GM19099 (cell line): ENCODE results near the gene RAF1.

Experiments
- POLR2A ChIP-seq: IDR thresholded peaks from 3 replicates; pipeline ENCODE4 v1.6.1; 2011; ENCODE audit warnings: low read depth; ENCODE audit not compliant: insufficient read length; ENCODE audit errors: extremely low read depth

Gene RAF1

DNA sequence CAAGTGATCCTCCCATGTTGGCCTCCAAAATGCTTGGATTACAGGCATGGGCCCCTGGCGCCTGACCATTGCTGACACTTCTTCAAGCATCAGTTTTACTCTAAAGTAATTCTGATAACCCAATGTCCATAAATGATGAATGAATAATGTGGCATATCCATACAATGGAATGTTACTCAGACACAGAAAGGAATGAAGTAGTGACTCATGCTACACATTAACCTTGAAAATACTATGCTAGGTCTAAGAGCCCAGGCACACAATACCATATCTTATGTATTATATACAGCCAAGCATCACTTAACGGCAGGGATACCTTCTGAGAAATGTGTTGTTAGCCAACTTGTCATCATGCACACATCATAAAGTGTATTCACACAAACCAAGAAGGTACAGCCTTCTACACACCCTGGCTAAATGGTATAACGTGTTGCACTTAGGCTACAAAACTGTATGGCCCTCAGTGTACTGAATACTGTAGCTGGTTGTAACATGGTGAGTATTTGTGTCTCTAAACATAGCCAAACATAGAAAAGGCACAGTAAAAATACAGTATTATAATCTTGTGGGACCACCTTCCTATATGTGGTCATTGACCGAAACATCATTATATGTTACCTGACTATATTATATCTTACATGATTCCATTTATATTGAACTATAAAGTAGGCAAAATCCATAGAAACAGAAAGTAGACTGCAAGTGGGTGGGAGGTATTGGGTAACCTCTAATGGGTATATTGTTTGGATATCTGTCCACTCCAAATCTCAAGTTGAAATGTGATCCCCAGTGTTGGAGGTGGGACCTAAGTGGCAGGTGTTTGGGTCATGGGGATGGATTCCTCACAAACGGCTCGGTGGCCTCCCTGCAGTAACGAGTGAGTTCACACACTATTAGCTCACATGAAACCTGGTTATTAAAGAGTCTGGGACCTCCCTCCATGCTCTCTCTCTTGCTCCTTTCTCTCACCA lies 75.6 kb downstream of the RAF1 start:
- TF ChIP-seq POLR2A = no peak

- no peak for TF ChIP-seq POLR2A
These were observed 77.5 kb downstream of the RAF1 start for GRCh38 chr3:12586403-12586802.

GRCh38 chr3:12585970-12586369 lies 77.9 kb downstream of the RAF1 start:
- TF ChIP-seq POLR2A = no peak

DNA sequence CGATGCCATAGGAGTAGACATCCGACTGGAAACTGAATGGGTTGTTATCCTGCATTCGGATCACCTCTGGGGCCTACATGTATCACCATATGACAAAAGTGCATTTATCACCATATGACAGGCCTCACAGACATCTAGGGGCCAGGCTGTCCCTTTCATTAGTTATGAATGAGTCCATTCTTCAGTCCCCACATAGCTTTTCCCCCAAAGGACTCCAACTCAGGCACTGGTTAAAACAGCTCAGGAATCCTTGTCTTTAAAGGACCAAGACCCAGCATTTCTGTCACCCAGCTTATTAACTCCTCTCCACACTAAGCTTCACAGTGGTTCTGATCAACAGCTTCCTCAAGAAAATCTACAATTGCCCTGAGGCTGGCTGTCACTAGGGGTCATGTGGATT lies 78.7 kb downstream of the RAF1 start:
- no peak for TF ChIP-seq POLR2A

DNA sequence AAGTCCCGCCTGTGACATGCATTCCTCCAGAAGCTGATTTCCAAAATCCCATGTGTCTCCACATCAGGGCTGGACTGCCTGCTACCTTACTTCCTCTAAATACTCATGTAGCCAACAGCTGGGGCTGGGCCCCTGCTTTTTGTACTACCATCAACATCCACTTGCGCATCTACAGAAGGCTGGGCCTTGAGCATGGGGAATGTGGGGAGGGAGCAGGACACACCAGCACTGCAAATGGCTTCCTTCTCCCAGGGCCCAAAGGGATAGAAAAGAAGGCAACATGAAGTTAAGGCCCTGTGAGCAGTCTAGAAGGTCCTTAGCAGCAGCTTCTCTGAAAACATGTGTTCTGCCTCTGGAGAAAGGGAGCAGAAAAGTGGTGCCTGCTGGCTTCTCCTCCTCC lies 79.8 kb downstream of the RAF1 start:
- no peak for TF ChIP-seq POLR2A

- no peak for TF ChIP-seq POLR2A
These were observed 80.6 kb downstream of the RAF1 start for GRCh38 chr3:12583280-12583679.

DNA sequence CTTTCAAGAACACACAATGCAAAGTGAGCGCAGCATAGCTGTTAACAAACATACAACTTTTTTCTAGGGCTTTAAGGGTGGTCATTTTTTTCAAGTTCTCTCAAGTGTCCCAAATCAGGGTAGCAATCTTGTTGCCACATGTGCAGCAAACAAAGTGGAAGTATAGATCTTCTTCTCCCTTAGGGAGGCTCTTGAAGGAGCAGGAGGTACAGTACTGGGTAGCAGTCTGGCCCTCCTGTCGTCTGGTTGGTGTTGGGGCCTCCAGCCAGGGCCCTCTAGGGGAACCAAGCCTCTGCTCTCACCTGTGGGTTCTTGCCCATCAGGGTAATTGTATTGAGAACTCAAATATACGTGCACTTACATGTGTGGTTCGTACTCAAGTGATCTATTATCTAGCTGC lies 81.2 kb downstream of the RAF1 start:
- no peak for TF ChIP-seq POLR2A

DNA sequence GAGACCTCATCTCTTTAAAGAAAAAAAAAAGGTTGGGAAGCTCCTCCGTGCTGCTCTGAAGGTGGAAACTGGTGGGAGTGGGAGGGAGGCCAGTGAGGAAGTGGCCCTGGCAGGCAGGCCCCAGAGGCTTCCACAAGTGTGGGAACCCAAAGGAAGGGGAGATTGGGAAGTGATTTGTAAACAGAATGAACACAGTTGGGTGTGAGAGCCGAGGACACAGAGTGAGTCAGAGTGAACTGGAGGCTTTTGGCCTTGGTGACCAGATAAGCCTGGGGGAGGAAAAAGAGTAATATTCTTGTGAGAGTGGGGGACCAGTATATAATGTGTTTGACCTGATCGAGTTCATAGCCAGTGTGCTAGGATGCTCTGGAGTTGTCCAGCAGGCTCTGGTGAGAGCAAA lies 84.0 kb downstream of the RAF1 start:
- no peak for TF ChIP-seq POLR2A

DNA sequence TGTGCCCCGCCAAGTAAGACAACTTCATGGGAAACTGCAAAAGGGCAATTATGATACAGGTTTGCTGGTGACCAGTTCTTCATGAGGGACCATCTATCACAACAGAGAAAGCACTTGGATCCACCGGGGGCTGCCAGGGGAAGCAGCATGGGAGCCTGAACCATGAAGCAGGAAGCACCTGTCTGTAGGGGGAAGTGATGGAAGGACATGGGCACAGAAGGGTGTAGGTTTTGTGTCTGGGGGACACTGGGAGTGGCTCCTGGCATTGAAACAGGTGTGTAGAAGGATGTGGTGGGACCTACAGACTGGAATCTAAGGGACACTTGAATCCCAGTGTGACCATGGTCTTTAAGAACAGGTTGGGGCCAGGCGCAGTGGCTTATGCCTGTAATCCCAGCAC lies 84.5 kb downstream of the RAF1 start:
- no peak for TF ChIP-seq POLR2A

DNA sequence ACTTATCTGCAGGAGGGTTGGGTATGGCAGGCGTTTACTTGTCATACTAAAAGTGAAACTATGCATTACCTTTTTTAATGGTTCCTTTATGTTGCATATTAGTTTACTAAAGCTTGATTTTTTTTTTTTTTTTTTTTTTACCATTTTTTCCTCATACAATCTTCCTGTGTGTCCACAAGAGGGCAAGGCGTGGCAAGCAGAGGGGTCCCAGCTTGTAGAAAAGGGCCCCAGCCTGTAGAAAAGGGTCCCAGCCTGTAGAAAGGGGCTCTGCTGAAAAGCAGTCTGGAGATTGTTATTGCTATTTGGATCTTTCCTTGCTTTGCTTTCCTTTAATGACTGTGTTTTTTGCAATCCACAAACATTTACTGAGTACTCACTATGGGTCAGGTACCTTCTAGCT lies 85.2 kb downstream of the RAF1 start:
- TF ChIP-seq POLR2A = no peak

DNA sequence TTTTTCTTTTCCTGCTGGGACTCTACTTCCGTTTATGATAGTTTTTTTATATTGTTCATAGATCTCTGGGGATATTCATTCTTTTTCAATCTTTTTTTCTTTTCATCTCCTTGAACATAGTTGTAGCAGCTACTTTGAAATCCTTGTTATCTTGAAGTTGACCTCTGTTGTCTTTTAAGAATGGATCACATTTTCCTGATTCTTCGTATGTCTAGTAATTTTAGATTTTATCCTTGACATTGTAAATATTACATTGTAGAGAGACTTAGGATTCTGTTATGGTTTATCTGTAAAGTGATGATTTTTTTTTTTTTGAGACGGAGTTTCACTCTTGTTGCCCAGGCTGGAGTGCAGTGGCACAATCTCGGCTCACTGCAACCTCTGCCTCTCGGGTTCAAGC lies 86.5 kb downstream of the RAF1 start:
- no peak for TF ChIP-seq POLR2A

DNA sequence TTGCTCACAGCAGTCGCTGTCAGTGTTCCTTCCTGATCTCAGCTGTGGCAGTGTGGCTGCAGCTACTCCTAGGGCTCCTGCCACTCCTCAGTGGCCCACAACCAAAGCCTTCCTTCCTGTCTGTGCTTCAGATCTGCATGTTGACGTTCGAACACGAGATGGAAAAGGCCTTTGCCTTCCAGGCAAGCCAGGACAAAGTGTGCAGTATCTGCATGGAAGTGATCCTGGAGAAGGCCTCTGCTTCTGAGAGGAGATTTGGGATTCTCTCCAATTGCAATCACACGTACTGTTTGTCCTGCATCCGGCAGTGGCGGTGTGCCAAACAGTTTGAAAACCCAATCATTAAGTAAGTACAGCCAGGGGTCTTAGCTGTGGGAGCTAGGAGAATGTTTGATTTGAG lies 89.3 kb downstream of the RAF1 start:
- TF ChIP-seq POLR2A = no peak

- no peak for TF ChIP-seq POLR2A
These were observed 89.8 kb downstream of the RAF1 start for GRCh38 chr3:12574131-12574530.

GRCh38 chr3:12571986-12572385 lies 91.9 kb downstream of the RAF1 start:
- no peak for TF ChIP-seq POLR2A

DNA sequence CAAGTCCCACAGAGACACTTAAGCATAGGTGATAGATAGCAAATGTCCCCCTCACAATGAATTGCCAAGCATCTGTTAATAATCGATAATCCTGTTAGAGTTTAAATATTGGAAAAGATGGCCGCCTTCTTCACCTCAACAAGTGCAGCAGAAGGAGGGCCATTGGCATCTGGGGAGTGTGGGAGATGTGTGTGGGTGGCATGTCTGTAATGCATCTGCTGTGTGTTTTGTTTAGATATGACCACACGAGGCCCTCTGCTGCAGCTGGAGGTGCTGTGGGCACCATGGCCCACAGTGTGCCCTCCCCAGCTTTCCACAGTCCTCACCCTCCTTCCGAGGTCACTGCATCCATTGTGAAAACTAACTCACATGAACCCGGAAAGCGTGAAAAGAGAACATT lies 94.1 kb downstream of the RAF1 start:
- TF ChIP-seq POLR2A = no peak

DNA sequence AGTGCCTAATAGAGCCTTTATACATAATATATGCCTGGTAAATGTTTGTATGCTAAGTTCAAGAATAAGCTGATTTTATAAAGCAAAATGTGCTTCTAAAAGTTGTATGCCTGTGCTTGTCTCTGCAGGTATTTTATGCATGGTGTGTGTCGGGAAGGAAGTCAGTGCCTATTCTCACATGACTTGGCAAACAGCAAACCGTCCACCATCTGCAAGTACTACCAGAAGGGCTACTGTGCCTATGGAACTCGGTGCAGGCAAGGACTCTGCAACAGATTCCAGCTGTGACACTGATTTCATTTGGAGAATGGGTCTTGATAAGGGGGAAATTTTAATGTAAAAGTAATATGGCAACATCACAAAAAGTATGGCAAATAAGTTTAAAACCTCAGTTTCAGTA lies 95.2 kb downstream of the RAF1 start:
- TF ChIP-seq POLR2A = no peak

DNA sequence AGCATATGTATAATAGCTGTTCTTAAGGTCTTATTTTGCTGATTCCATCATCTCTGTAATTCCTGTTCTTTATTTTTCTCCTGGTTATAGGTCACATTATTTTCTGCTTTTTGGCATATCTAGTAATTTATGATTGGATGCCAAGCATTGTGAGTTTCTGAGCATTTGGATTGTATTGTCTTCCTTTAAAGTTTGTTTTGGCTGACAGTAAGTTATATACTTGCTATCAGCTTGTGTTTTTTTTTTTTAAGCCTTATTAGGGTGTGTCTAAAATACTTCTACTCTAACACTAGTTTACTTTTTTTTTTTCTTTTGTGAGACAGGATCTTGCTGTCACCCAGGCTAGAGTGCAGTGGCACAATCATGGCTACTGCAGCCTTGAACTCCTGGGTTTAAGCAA lies 96.9 kb downstream of the RAF1 start:
- TF ChIP-seq POLR2A = no peak
